T-helper 2 cell treated with Interferon-gamma antibody and Interleukin-4, amounts not matched to agents 100 ng/mL and 5 ng/mL, for 36 hours (primary cell): ENCODE measurements around the gene MAP2K1. TPM values are rescaled to one million over a fixed set of nuclear protein-coding genes. Genes with fewer than 3 reads are reported as not detected.
"Not testable (repeated sequence)": the region's sequence is repeated elsewhere in the genome, so short reads cannot be mapped to it uniquely, and the experiment has no call there.

ENCODE experiments used
- intact Hi-C: fragments of 100-400 bp; cut with micrococcal nuclease; formaldehyde crosslinking; loops from one replicate; pipeline ENCODE4 v1.15.1; 2023
- total RNA-seq: library from RNA; stranded (reverse); gene quantifications from 2 replicates; pipeline ENCODE4 v1.2.3, GENCODE V29; 2022

The MAP2K1 gene
- total RNA-seq, 1 donor from 2014 or later = 86.3 TPM

DNA sequence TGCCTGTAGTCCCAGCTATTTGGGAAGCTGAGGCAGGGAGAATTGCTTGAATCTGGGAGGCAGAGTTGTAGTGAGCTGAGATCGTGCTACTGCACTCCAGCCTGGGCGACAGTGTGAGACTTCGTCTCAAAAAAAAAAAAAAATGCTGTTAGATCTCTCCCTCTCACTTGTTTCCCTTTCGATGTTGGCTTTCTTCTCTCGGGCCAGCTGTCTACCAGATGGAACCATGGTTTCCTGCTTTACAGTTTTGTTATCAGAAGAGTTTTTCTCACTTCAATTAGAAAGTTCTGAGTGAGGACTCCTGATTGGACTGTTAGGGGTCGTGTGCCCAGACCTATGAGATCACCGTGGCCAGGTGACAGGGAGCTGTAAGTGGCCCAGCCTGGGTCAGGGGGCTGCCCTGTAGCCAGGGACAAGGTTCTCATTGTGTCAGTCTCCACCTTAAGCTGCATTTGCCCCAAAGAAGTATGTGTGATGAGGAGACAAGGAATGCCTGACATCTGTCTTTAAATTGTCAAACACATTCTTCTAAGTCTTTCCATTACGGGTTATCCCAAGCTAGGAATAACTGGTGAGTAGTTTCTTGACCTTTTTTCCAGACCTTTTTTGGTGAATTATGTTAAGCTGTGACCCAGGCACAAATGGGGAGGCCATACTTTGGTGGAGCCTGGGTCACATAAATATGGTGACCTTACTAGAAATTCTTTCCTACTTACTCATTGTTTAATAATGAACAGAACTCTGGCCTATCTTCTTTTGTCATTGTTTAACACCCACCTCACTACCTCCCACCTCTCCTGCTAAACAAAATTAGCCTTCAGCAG, 85.7 kb downstream of the MAP2K1 start:
- intact Hi-C loops = loop anchor here (1.0 kb wide), 1 partner anchor 86 kb away; the partner anchor contains the start of gene MAP2K1

GRCh38 chr15:66474135-66474534, 87.4 kb downstream of the MAP2K1 start:
- intact Hi-C loops = no loop called here

DNA sequence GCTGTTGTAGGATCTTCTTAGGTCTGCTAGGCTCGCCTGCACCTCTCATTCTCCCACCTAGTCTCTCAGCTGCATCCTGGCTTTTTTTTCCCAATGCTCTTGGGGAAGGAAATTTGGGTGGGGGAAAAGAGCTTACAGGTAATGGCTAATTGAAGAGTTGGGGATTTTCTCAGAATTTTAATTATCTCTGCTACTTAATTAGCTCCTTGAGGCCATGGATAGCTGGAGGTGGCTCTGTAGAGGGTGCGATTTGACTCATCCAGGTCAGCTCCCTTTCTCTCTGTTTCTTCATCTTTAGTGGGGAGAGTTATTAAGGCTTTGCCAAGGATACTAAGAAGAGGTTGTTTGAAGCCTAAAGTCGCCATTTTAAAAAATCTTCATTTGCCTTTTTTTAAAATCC, 88.3 kb downstream of the MAP2K1 start:
- intact Hi-C loops = no loop called here

GRCh38 chr15:66476535-66476934, 89.8 kb downstream of the MAP2K1 start:
- intact Hi-C loops = no loop called here

- intact Hi-C loops = no loop called here
Observed at GRCh38 chr15:66477011-66477410, 90.3 kb downstream of the MAP2K1 start.

DNA sequence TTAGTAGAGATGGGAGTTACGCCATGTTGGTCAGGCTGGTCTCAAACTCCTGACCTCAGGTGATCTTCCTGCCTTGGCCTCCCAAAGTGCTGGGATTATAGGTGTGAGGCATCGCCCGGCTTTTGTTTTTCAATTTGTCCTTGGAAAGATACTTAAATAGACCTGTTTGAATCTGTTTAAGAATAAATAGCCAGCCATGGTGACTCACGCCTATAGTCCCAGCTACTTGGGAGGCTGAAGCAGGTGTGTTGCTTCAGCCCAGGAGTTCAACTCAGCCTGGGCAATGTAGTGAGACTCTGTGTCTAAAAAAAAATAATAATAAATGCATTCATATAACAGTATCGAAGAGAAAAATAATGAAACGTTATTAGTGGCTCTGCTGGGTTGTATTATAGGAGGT, 93.6 kb downstream of the MAP2K1 start:
- intact Hi-C loops = no loop called here

DNA sequence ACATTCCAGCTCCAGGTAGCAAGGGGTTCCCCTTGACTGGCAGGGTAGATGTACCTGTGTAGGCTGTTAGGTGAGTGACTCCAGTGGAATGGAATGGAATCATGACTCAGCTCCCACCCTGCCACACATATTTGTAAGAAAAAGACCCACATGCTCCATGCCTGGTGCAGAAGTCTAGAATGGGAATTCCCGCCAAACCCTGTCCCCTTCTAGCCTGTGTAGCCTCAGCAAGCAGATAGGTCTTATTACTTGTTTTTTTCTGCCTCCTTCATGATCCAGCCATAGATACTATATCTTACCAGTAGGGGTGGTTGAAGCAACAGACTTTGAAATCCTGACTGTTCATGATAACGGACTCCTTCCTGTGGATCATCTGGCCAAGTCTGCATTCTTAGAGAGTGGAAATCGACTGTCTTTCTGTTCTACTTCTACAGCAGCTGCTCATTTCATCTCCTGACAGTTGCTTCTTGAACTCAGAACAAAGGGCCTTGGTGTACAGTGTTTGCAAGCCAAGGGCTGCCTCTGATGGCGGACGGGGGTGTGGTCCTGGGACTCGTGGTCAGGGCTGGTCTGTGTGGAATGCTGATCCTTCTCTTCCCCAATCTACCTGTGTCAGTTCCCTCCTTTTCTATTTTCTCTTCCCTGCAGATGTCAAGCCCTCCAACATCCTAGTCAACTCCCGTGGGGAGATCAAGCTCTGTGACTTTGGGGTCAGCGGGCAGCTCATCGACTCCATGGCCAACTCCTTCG, 94.6 kb downstream of the MAP2K1 start:
- intact Hi-C loops = no loop called here

- intact Hi-C loops = no loop called here
Observed at GRCh38 chr15:66482539-66482938, 95.8 kb downstream of the MAP2K1 start.

GRCh38 chr15:66483131-66483566, 96.4 kb downstream of the MAP2K1 start:
- intact Hi-C loops = no loop called here

DNA sequence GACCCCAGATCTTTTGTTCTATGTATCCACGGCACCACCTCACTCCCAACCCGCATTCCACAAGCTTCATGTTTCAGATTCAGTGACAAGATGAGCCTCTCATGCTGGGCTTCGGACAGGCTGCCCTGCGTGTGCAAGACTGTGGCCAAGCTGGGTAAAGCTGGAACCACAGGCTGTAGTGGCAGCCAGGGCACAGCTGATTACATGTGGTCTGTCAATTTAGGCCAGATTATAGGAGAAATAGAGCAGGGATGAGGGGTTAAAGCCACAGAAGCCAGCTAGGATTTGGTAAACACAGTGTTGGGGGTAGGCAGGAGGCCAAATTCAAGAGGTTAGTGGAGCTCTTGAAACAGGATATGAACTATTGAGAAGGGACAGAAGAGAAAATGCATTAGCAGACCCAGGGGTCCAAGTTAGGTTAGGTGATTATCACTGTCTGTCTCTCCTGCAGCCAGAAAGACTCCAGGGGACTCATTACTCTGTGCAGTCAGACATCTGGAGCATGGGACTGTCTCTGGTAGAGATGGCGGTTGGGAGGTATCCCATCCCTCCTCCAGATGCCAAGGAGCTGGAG, 97.9 kb downstream of the MAP2K1 start:
- intact Hi-C loops = no loop called here

DNA sequence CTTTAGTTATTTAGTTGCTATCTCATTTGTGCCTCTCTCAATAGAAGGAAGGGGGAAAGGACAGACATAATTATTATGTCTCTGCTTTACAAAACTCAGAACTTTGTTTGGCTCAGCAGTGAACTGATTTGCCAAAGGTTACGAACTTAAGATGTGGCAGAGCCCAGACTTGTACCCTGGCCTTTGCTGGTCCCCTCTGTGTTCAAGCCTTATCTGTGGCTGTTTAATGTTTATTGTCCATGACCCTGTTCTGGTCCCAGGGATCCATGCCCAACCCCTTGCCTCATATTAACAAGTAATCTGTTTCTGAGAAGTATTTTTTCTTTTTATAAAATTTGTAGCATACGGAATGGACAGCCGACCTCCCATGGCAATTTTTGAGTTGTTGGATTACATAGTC, 100.2 kb downstream of the MAP2K1 start:
- intact Hi-C loops = no loop called here

GRCh38 chr15:66488525-66488924, 101.8 kb downstream of the MAP2K1 start:
- intact Hi-C loops = no loop called here

- intact Hi-C loops = no loop called here
Observed at GRCh38 chr15:66489179-66489791, 102.6 kb downstream of the MAP2K1 start.

GRCh38 chr15:66491846-66492245, 105.1 kb downstream of the MAP2K1 start:
- intact Hi-C loops = loop anchor here (10.0 kb wide), 1 partner anchor 627 kb away; the partner anchor contains the start of gene RAB11A

DNA sequence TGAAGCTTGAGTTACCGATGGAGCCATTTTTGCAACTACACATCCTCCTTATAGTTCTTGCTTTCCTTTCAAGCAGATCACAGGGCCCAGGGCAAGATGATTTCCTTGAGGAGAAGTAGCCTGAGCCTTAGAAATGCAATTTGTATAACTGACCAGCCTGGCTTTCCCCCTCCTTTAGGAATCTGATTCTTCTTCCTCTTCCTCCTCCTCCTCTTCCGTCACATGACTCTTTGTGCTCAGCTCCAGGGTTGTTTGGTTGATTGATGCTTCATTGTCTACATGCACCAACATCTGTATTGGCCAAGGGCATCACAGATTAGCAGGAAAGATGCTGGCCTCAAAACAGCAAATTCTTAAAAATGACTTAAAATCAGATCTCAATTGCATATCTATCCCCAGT, 107.5 kb downstream of the MAP2K1 start:
- intact Hi-C loops = loop anchor here (10.0 kb wide), 1 partner anchor 629 kb away; the partner anchor contains the start of gene RAB11A

- intact Hi-C loops = loop anchor here (1.0 to 10.0 kb wide), 5 partner anchors 8 to 632 kb away; partner anchors contain the start of genes DIS3L, MAP2K1, RAB11A and TIPIN
Observed at GRCh38 chr15:66496951-66497501, 110.3 kb downstream of the MAP2K1 start.

- intact Hi-C loops = loop anchor here (1.0 to 10.0 kb wide), 5 partner anchors 8 to 633 kb away; partner anchors contain the start of genes DIS3L, MAP2K1, RAB11A and TIPIN
Observed at GRCh38 chr15:66497502-66498455, 111.1 kb downstream of the MAP2K1 start, which contains the start of gene SNAPC5. Gene SNAPC5 (minus strand): TSS chr15:66497762. CDS start chr15:66497731, 31 bp downstream.

DNA sequence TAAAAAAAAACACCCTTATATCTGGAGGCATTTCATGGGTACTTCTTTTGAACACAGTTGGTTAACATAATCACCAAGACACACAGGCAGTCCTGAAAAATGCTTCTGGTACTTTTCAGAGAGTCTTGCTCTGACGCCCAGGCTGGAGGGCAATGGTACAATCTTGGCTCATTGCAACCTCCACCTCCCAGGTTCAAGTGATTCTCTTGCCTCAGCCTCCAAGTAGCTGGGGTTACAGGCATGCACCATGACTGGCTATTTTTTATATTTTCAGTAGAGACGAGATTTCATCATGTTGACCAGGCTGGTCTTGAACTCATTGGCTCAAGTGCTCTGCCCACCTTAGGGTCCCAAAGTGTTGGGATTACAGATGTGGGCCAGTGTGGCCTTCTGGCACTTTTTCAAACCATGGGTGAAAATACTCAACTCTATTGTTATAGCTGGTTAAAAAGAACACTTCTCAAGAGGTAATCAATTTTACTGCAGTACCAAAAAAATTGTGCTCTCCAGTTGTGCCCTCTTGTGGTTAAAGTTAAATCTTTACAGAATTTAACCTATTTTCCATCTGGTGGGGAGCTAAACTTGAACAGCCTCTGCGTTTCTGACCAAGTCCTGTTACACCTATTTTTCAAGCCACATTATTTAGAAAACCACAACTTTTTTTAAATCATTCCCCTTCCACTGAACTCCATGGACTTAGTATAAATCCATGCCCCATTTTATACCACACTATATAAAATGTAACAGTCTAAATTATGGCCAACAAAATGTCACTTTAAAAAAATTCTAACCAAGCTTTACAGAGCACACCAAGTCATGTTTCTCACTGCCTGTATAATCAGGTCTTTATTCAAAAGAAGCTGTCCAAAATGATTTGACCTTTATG, 112.0 kb downstream of the MAP2K1 start:
- intact Hi-C loops = loop anchor here (10.0 kb wide), 1 partner anchor 634 kb away; the partner anchor contains the start of gene RAB11A

DNA sequence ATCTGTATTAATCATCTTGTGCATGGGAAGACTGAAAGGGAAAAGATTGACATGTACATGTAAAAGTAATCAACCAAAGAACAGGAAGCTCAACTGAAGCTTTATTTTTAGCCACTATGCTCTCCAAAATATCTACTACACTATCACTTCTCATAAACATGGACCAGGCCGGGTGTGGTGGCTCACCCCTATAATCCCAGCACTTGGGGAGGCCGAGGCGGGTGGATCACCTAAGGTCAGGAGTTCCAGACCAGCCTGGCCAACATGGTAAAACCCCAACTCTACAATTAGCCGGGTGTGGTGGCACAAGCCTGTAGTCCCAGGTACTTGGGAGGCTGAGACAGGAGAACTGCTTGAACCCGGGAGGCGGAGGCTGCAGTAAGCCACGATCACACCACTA, 113.6 kb downstream of the MAP2K1 start:
- intact Hi-C loops = not testable (repeated sequence)
